HG03439 (cell line): ENCODE data around the gene ENTPD7.

Experiments used
- ATAC-seq: cut with Tn5 transposase; IDR thresholded peaks from one replicate; pipeline ENCODE4 v1.9.1; 2021; ENCODE audit warnings: mild to moderate bottlenecking, moderate library complexity; ENCODE audit not compliant: unreplicated experiment

The ENTPD7 gene

DNA sequence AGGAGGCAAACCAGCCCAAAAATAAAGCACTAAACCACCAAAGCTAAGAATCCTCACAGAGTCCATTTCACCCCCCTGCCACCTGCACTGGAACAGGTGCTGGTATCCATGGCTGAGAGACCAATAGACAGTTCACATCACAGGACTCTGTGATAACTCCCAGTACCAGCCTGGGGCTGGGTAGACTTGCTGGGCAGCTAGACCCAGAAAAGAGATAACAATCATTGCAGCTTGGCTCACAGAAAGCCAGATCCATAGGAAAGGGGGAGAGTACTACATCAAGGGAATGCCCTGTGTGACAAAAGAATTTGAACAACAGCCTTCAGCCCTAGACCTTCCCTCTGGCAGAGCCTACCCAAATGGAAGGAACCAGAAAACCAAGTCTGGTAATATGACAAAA is 25.5 kb upstream of the ENTPD7 start:
- no peak for ATAC-seq

GRCh38 chr10:99647601-99648151 is 11.6 kb upstream of the ENTPD7 start:
- no peak for ATAC-seq

- ATAC-seq = no peak
These were observed 10.6 kb upstream of the ENTPD7 start for GRCh38 chr10:99648717-99649116.

GRCh38 chr10:99652800-99653390 is 6.4 kb upstream of the ENTPD7 start:
- no peak for ATAC-seq

DNA sequence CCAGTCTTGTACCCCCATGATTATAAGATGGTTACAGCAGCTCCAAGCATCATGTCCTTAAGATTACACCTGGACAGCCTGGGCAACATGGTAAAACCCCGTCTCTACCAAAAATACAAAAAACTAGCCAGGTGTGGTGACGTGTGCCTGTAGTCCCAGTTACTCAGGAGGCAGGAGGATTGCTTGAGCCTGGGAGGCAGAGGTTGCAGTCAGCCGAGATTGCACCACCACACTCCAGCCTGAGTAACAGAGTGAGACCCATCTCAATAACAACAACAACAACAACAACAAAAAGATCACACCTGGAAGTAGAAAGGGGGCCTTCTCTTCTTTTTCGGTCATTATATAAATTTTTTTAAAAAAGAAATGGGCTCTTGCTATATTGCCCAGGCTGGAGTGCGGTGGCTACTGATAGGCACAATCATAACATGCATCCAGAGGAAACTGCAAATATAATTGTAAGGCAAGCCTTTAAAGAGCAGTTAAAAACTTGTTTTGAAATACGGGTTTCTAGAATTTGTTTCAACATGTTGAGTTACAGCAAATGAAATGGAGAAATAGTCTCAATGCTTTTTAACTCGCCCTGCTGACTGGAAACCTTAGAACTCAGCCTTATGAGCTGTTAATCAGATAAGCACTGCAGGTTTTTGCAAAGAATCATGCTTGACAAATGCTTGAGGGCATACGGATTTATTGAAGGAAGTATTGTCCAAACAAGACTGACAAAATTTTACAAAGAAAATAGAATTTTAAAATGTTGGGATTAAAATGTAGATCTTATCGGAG is 4.7 kb upstream of the ENTPD7 start:
- no peak for ATAC-seq

DNA sequence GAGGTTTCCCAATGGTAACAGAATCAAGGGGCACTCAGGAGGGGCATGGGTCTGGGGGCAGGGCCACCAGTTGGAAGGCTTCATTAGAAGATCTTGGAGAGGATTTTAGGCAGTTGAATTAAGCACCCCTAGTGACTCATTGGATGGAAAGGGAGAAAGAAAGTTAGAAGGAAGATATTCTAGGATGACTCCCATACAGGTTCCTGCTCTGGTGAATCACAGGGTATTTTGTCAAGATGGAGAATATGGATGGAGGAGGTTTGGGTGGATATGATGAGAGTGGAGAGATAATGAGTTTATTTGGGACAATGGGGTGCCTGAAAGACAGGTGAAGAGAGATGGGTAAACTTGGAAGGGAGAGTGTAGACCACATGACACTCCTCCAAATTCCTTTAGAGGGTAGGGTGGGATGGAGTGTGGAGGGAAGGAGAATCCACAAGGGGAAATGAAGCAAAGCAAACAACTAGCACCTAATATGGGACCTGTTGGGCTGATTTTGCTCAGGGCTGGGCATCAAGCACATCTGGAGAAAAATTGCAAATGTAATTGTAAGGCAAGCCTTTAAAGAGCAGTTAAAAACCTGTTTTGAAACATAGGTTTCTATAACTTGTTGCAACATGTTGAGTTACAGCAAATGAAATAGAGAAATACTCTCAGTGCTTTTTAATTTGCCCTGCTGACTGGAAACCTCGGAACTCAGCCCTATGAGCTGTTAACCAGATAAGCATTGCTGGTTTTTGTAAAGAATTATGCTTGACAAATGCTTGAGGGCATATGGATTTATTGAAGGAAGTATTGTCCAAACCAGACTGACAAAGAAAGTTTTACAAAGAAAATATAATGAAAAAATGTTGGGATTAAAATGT is 2.9 kb upstream of the ENTPD7 start:
- no peak for ATAC-seq

DNA sequence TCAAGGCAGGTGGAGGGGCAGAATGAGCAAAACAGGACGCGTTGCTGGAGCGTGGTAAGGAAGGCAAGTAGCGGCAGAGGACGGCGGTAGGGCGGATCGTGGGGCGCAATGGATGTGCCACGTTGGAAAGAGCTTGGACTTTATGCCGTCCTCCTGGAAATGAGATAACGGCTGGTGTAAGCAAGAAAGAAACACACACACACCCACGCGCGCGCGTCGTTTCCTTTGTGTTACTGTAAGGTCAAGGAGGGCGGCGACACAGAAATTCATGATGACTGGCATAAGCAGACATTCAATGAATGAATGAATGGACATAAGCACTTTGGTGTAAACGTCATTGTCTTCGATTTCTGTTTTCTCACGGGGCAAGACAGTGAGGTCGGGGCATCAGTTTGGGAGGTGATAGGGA is 683 bp upstream of the ENTPD7 start:
- ATAC-seq = no peak

GRCh38 chr10:99659868-99660366 is 608 bp downstream of the ENTPD7 start:
- ATAC-seq = no peak

DNA sequence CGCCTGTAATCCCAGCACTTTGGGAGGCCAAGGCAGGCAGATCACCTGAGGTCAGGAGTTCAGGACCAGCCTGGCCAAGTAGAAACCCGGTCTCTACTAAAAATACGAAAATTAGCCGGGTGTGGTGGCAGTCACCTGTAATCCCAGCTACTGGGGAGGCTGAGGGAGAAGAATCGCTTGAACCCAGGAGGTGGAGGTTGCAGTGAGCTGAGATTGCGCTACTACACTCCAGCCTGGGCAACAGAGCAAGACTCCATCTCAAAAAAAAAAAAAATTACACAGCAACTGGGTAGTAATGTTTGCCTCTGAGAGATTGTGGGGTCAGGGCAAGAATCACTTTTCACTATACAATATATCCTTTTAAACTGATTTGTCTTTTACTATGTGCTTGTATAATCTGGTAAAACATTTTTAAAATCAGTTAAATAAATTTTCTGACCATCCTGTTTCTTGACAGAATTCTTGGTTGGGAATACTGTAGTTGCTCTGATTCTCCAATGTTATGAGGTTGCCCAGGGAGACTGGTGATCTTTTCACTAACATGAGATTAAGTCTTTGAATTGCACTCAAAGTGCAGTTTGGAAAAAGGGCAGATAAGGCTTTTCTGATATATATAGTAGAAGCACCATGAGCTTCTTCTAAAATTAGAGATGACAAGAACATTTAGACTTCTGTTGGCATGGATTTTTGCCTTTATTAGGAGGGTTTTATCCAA is 1.5 kb downstream of the ENTPD7 start:
- no peak for ATAC-seq

- no peak for ATAC-seq
These were observed 2.1 kb downstream of the ENTPD7 start for GRCh38 chr10:99661377-99661763.

DNA sequence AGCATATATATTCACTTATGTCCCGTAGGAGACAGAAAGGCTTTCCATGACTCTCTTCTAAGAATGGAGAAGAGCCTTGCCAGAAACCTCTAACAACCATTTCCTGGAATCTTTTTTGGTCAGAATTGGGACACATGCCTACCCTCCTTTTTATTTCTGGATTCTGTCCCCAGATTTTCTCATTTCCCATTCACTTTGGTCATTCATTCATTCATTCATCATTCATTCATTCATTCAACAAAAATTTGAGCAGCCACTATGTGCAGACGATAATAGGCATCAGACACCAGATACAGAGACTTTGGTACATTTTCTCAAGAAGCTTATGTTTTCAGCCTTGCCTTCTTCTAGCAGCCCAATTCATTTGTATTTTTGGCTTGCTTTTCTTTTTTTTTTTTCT is 6.0 kb downstream of the ENTPD7 start:
- no peak for ATAC-seq

- ATAC-seq = no peak
These were observed 7.9 kb downstream of the ENTPD7 start for GRCh38 chr10:99667108-99667751.

- ATAC-seq = no peak
These were observed 12.1 kb downstream of the ENTPD7 start for GRCh38 chr10:99671386-99671785.

- no peak for ATAC-seq
These were observed 13.6 kb downstream of the ENTPD7 start for GRCh38 chr10:99672884-99673283.

GRCh38 chr10:99673492-99673891 is 14.2 kb downstream of the ENTPD7 start:
- no peak for ATAC-seq

DNA sequence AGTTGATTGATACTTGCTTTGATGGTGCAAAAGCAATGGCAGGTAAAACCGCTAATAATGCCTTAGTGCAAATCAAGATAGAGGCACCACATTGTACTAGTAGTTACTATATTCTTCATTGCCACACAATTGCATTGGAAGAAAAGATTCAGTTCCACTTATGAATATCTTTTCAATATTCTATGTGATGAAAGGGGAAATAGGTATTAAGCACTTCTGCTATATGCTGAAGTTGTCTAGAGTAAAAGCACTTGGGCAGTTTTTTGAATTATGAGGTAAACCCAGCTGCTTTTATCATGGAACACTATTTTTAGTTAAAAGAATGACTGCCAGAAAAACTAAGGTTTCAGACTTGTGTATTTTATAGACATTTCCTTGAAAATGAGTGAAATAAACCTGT is 15.5 kb downstream of the ENTPD7 start:
- ATAC-seq = no peak

GRCh38 chr10:99676426-99676825 is 17.1 kb downstream of the ENTPD7 start:
- ATAC-seq = no peak

GRCh38 chr10:99676895-99677294 is 17.6 kb downstream of the ENTPD7 start:
- ATAC-seq = no peak

GRCh38 chr10:99678921-99679320 is 19.6 kb downstream of the ENTPD7 start:
- no peak for ATAC-seq

DNA sequence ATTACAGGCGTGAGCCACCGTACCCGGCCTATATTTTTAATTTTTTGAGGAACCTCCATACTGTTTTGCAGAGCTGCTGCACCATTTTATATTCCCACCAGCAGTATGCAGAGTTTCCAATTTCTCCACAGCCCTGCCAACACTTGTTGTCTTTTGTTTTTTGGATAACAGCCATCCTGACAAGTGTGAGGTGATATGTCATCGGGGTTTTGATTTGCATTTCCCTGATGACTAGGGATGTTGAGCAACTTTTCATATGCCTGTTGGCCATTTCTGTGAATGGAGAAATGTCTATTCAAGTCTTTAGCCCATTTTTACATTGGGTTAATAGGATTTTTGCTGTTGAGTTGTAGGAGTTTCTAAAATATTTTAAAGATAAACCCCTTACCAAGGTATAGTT is 22.2 kb downstream of the ENTPD7 start:
- no peak for ATAC-seq
